ENCODE data around the gene SGPL1. TPM values are rescaled to one million over a fixed set of nuclear protein-coding genes. Genes with fewer than 3 reads are reported as not detected.

SGPL1 gene
- total RNA-seq, 1 donor from 2014 or later: 89.9 TPM

- Mint-ChIP-seq H3K4me1 (peaks cover 2% of the 10 kb centered on the region), H3K4me3 (no peak overlapping the region), H3K9me3 (no peaks in the 10 kb centered on the region), H3K36me3 (peaks cover 42% of the 10 kb centered on the region), H3K27me3 (ENCODE audit: low read depth) (no peaks in the 10 kb centered on the region), H3K27ac (no peak overlapping the region)
- DNase-seq (ENCODE audit: low spot score in 2 of 2, unreplicated experiment in 2 of 2): no peak
- no peak for TF ChIP-seq CTCF (IDR thresholded peaks at IDR 0.05; ENCODE audit: unreplicated experiment)
These were observed 50.7 kb downstream of the SGPL1 start for GRCh38 chr10:70866424-70866823.

DNA sequence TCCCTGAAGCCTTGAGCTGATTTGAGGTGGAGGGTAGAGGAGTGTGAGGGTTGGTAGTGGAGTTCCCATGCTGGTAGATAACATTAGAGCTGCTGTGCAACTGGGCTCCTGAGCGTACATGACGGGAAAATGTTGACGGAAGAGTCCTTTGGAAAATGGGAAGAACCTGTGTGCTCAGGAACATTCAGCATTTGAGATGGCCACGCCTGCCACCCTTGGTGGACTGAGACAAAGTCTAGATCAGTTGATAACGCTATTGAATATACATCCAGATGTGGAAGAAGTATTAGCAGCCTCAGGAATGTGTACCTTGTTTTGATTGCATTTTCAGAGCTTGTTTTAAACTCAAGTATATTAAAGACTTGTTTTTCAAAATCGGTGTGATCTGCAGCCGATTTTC, 56.5 kb downstream of the SGPL1 start:
- Mint-ChIP-seq H3K36me3 (peaks cover 52% of the 10 kb centered on the region), H3K4me1 (peaks cover 4% of the 10 kb centered on the region), H3K27ac (no peak overlapping the region)

GRCh38 chr10:70874061-70874460, 58.3 kb downstream of the SGPL1 start:
- Mint-ChIP-seq H3K4me1 (peaks cover 4% of the 10 kb centered on the region), H3K27me3 (ENCODE audit: low read depth) (no peaks in the 10 kb centered on the region), H3K9me3 (no peaks in the 10 kb centered on the region), H3K27ac (no peak overlapping the region), H3K36me3 (peaks cover 51% of the 10 kb centered on the region), H3K4me3 (no peak overlapping the region)
- DNase-seq (ENCODE audit: low spot score in 2 of 2, unreplicated experiment in 2 of 2): no peak
- no peak for TF ChIP-seq CTCF (IDR thresholded peaks at IDR 0.05; ENCODE audit: unreplicated experiment)

More for the DNA sequence above, 56.5 kb downstream of the SGPL1 start:
- DNase-seq (ENCODE audit: low spot score in 2 of 2, unreplicated experiment in 2 of 2): no peak
- TF ChIP-seq CTCF (IDR thresholded peaks at IDR 0.05; ENCODE audit: unreplicated experiment): no peak
- no peak overlapping the region for H3K4me3 Mint-ChIP-seq
- no peaks in the 10 kb centered on the region for H3K9me3 Mint-ChIP-seq
- no peaks in the 10 kb centered on the region for H3K27me3 Mint-ChIP-seq (ENCODE audit: low read depth)

GRCh38 chr10:70879207-70879606, 63.5 kb downstream of the SGPL1 start:
- no peaks in the 10 kb centered on the region for H3K4me1 Mint-ChIP-seq
- H3K4me3 Mint-ChIP-seq: no peak overlapping the region
- H3K27ac Mint-ChIP-seq: no peak overlapping the region
- no peaks in the 10 kb centered on the region for H3K27me3 Mint-ChIP-seq (ENCODE audit: low read depth)
- peaks cover 33% of the 10 kb centered on the region for H3K36me3 Mint-ChIP-seq
- DNase-seq (ENCODE audit: low spot score in 2 of 2, unreplicated experiment in 2 of 2): no peak
- no peak for TF ChIP-seq CTCF (IDR thresholded peaks at IDR 0.05; ENCODE audit: unreplicated experiment)
- no peaks in the 10 kb centered on the region for H3K9me3 Mint-ChIP-seq

DNA sequence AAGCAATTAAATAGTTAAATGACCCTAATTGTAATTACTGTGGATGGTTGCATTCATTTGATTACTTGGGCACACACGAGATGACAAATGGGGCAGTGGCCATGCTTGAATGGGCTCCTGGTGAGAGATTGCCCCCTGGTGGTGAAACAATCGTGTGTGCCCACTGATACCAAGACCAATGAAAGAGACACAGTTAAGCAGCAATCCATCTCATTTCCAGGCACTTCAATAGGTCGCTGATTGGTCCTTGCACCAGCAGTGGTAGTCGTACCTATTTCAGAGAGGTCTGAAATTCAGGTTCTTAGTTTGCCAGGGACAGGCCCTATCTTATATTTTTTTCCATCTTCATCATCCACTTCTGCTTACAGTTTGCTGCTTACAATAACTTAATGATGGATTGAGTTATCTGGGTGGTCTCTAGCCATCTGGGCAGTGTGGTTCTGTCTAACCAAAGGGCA, 64.4 kb downstream of the SGPL1 start:
- Mint-ChIP-seq H3K9me3 (no peaks in the 10 kb centered on the region), H3K27me3 (ENCODE audit: low read depth) (no peaks in the 10 kb centered on the region), H3K4me1 (no peaks in the 10 kb centered on the region), H3K36me3 (peaks cover 37% of the 10 kb centered on the region), H3K27ac (no peak overlapping the region), H3K4me3 (no peak overlapping the region)
- DNase-seq (ENCODE audit: low spot score in 2 of 2, unreplicated experiment in 2 of 2): peak; percentile 53 to 64
- peak; percentile 88 for TF ChIP-seq CTCF (IDR thresholded peaks at IDR 0.05; ENCODE audit: unreplicated experiment)

DNA sequence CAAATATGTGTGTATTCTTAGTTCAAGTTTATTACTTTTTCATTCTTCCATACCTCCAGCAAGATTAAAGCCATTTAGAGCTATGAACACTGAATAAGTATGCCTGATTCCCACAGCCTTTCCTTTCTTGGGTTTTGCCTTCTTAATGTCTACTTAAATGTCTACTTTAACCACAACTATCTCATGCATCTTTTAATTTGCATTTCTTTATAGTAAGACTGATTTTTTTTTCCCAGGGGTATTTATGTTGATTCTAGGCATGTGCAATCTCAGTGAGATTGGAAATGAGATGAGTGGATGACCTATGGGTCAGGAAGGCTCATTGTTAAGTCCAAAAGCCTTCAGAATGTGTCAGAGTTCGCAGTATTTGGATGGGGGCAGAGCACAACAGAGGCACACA, 69.0 kb downstream of the SGPL1 start:
- no peak for DNase-seq (ENCODE audit: low spot score in 2 of 2, unreplicated experiment in 2 of 2)
- no peak for TF ChIP-seq CTCF (IDR thresholded peaks at IDR 0.05; ENCODE audit: unreplicated experiment)
- H3K36me3 Mint-ChIP-seq: peaks cover 28% of the 10 kb centered on the region
- no peaks in the 10 kb centered on the region for H3K9me3 Mint-ChIP-seq
- H3K4me1 Mint-ChIP-seq: peaks cover 17% of the 10 kb centered on the region
- no peak overlapping the region for H3K4me3 Mint-ChIP-seq
- H3K27ac Mint-ChIP-seq: no peak overlapping the region
- no peaks in the 10 kb centered on the region for H3K27me3 Mint-ChIP-seq (ENCODE audit: low read depth)

All from mesothelial cell of epicardium (in vitro differentiated cells).